Vagina (tissue), 2 donors: Measurements from ENCODE around the gene OOSP2.

Source experiments
- POLR2AphosphoS5 ChIP-seq, 2 donors: sonication (generic); formaldehyde crosslinking; IDR thresholded peaks; one replicate each; pipeline ENCODE4 v1.9.0; 2017; ENCODE audit warnings: antibody characterized with exemption in 2 of 2, mild to moderate bottlenecking in 2 of 2, low read depth in 1 of 2; ENCODE audit not compliant: insufficient read depth in 1 of 2
- TF ChIP-seq, protein P1 (sequence below), 3 experiments: fragments of 450-650 bp in 2 of 3; fragments of 200-600 bp in 1 of 3; sonication (generic) in 1 of 3; IDR thresholded peaks; one replicate each; pipeline ENCODE4 v1.5.1; 2017 to 2019; ENCODE audit warnings: antibody characterized with exemption in 3 of 3, mild to moderate bottlenecking in 2 of 3, moderate library complexity in 2 of 3

DNA sequence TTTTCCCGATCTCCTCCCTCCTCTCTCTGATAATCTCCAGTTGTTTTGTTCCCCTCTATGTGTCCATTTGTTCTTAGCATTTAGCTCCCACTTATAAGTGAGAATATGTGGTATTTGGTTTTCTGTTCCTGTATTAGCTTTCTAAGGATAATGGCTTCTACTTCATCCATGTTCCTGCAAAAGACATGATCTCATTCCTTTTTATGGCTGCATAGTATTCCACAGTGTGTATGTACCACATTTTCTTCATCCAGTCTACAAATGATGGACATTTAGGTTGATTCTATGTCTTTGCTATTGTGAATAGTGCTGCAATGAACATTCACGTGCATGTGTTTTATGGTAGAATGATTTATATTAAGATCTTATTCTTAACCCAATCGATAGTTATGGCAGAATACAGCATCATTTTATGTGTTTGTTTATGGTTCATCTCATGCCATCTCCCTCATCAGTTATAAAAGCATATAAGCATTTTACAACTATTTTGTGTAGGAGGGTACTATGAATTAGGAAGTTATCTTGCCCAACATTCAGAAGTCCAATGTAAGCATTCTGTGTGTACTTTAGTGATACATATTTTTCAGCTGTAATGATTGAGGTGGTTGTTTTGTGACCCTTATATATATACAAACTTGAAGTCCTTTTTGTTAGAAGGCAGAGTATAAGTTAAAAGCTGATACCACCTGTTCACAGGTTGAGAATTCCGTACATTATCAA, 19.5 kb downstream of the OOSP2 start:
- TF ChIP-seq, protein P1, sequence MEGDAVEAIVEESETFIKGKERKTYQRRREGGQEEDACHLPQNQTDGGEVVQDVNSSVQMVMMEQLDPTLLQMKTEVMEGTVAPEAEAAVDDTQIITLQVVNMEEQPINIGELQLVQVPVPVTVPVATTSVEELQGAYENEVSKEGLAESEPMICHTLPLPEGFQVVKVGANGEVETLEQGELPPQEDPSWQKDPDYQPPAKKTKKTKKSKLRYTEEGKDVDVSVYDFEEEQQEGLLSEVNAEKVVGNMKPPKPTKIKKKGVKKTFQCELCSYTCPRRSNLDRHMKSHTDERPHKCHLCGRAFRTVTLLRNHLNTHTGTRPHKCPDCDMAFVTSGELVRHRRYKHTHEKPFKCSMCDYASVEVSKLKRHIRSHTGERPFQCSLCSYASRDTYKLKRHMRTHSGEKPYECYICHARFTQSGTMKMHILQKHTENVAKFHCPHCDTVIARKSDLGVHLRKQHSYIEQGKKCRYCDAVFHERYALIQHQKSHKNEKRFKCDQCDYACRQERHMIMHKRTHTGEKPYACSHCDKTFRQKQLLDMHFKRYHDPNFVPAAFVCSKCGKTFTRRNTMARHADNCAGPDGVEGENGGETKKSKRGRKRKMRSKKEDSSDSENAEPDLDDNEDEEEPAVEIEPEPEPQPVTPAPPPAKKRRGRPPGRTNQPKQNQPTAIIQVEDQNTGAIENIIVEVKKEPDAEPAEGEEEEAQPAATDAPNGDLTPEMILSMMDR (IDR thresholded peaks at IDR 0.05): no peak
- TF ChIP-seq POLR2AphosphoS5 (IDR thresholded peaks at IDR 0.05; ENCODE audit: insufficient read depth in 1 of 2, low read depth in 1 of 2): no peak
